Measurements from ENCODE around the gene OR8G5. TPM values are rescaled to one million over a fixed set of nuclear protein-coding genes. Genes with fewer than 3 reads are reported as not detected.

The OR8G5 gene
- polyA plus RNA-seq, 1 donor from 2014 or later: not detected

DNA sequence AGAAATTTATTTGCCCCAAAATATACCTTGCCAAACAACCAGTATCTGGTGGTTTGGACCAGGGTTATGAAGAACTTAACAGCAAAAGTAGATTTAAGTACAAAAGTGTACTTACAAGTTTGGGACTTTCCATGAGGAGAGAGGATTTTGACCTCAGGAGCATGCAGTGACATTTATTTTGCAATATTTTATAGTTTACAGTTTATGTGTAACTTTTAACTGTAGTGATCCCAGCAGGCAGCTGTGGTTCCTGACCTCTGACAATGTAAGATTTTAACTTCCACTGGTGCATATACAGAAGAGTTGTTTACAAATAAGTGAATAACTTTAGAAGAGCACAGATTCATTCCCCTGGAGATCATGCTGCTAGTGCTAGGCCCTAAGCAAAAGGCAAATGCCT, 50.9 kb downstream of the OR8G5 start:
- Histone ChIP-seq H3F3A (ENCODE audit: insufficient read depth, low read length, poor library complexity, severe bottlenecking) (no peaks in the 10 kb centered on the region), H3K4me2 (ENCODE audit: low read length) (no peak overlapping the region), H2AFZ (ENCODE audit: low read depth, low read length) (no peak overlapping the region), H3K4me3 (ENCODE audit: low read length) (no peak overlapping the region), H3K79me2 (replicated peaks; ENCODE audit: insufficient read depth, low read length) (no peaks in the 10 kb centered on the region), H4K20me1 (ENCODE audit: insufficient read depth) (no peaks in the 10 kb centered on the region), H3K27me3 (ENCODE audit: insufficient read depth, low read depth, low read length) (no peaks in the 10 kb centered on the region), H3K9me3 (ENCODE audit: low read length) (no peaks in the 10 kb centered on the region), H3K9me2 (ENCODE audit: insufficient read depth, low read length) (no peaks in the 10 kb centered on the region), H3K36me3 (ENCODE audit: insufficient read depth, low read length) (no peaks in the 10 kb centered on the region), H3K9ac (ENCODE audit: low read length) (no peak overlapping the region), H3K27ac (ENCODE audit: low read length) (no peak overlapping the region)
- no peak for TF ChIP-seq POLR2AphosphoS5 (IDR thresholded peaks at IDR 0.05)

DNA sequence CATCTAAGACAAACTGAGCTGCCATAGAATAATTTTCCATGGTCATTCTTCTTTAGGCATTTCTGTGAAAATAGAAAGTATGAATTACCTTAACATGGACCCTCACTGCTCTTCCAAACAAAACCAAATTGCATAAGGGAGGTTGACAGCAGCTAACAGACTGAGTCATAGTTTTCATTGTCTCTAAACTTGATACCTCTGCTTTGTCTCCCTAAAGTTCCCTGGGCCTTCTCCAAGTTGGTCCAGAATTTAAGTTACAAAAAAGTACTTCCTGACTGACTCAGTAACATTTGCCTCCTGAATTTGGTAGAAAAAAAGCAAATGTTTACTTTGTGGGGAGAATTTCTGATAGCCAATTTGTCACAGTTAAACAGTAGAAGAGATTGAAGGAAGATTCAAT, 54.5 kb downstream of the OR8G5 start:
- H3K4me3 ChIP-seq (ENCODE audit: low read length): no peak overlapping the region
- no peaks in the 10 kb centered on the region for H3K9me2 ChIP-seq (ENCODE audit: insufficient read depth, low read length)
- no peak overlapping the region for H3K27ac ChIP-seq (ENCODE audit: low read length)
- H3K9me3 ChIP-seq (ENCODE audit: low read length): no peaks in the 10 kb centered on the region
- no peak overlapping the region for H3K9ac ChIP-seq (ENCODE audit: low read length)
- H4K20me1 ChIP-seq (ENCODE audit: insufficient read depth): no peaks in the 10 kb centered on the region
- no peaks in the 10 kb centered on the region for H3F3A ChIP-seq (ENCODE audit: insufficient read depth, low read length, poor library complexity, severe bottlenecking)
- H3K4me2 ChIP-seq (ENCODE audit: low read length): no peak overlapping the region
- H3K36me3 ChIP-seq (ENCODE audit: insufficient read depth, low read length): no peaks in the 10 kb centered on the region
- H3K79me2 ChIP-seq (replicated peaks; ENCODE audit: insufficient read depth, low read length): no peaks in the 10 kb centered on the region
- H3K27me3 ChIP-seq (ENCODE audit: insufficient read depth, low read depth, low read length): no peaks in the 10 kb centered on the region
- H2AFZ ChIP-seq (ENCODE audit: low read depth, low read length): no peak overlapping the region
- TF ChIP-seq SMC3 (conservative IDR thresholded peaks at IDR 0.05; ENCODE audit: poor library complexity) (no peak), EP300 (conservative IDR thresholded peaks at IDR 0.05; ENCODE audit: poor library complexity, severe bottlenecking) (no peak), CTCF (IDR thresholded peaks at IDR 0.05; ENCODE audit: poor library complexity, severe bottlenecking) (no peak), POLR2AphosphoS5 (IDR thresholded peaks at IDR 0.05) (no peak), RAD21 (conservative IDR thresholded peaks at IDR 0.05) (no peak), MXI1 (conservative IDR thresholded peaks at IDR 0.05; ENCODE audit: poor library complexity, severe bottlenecking) (no peak), TAF1 (IDR thresholded peaks at IDR 0.05; ENCODE audit: low read depth) (no peak), EZH2 (IDR thresholded peaks at IDR 0.05; ENCODE audit: borderline replicate concordance, insufficient read depth, low read length, poor library complexity, severe bottlenecking) (no peak), REST (IDR thresholded peaks at IDR 0.05; ENCODE audit: borderline replicate concordance) (no peak)

DNA sequence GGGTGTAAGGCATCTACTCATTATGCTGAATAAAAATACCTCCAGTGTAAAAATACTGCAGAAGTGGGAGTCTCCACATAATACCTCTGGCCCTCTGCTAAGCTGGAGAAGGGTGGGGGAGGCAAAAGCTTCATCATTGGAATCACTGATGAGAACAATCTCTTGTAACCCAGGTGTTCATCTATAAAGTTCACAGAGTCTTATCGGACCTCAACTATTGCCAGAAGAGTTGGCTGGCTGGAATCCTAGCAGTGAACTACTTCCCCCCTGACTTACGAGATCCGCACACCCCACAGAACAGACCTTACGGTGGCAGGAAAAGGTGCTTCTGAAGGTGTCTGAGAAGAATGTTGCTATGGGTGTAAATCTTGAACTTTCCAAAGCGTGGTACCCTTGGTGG, 55.1 kb downstream of the OR8G5 start:
- H3K79me2 ChIP-seq (replicated peaks; ENCODE audit: insufficient read depth, low read length): no peaks in the 10 kb centered on the region

More for the DNA sequence above, 55.1 kb downstream of the OR8G5 start:
- TF ChIP-seq TAF1 (IDR thresholded peaks at IDR 0.05; ENCODE audit: low read depth) (no peak), RAD21 (conservative IDR thresholded peaks at IDR 0.05) (no peak)
- H2AFZ ChIP-seq (ENCODE audit: low read depth, low read length): no peak overlapping the region
- no peaks in the 10 kb centered on the region for H3F3A ChIP-seq (ENCODE audit: insufficient read depth, low read length, poor library complexity, severe bottlenecking)
- H3K27me3 ChIP-seq (ENCODE audit: insufficient read depth, low read depth, low read length): no peaks in the 10 kb centered on the region
- H3K9me2 ChIP-seq (ENCODE audit: insufficient read depth, low read length): no peaks in the 10 kb centered on the region
- no peaks in the 10 kb centered on the region for H4K20me1 ChIP-seq (ENCODE audit: insufficient read depth)
- H3K27ac ChIP-seq (ENCODE audit: low read length): no peak overlapping the region
- H3K36me3 ChIP-seq (ENCODE audit: insufficient read depth, low read length): no peaks in the 10 kb centered on the region
- no peak overlapping the region for H3K4me2 ChIP-seq (ENCODE audit: low read length)
- no peaks in the 10 kb centered on the region for H3K9me3 ChIP-seq (ENCODE audit: low read length)
- H3K9ac ChIP-seq (ENCODE audit: low read length): no peak overlapping the region
- no peak overlapping the region for H3K4me3 ChIP-seq (ENCODE audit: low read length)

Measured in neural cell (in vitro differentiated cells).